ENCODE results near the gene EIF4E.

EIF4E gene

DNA sequence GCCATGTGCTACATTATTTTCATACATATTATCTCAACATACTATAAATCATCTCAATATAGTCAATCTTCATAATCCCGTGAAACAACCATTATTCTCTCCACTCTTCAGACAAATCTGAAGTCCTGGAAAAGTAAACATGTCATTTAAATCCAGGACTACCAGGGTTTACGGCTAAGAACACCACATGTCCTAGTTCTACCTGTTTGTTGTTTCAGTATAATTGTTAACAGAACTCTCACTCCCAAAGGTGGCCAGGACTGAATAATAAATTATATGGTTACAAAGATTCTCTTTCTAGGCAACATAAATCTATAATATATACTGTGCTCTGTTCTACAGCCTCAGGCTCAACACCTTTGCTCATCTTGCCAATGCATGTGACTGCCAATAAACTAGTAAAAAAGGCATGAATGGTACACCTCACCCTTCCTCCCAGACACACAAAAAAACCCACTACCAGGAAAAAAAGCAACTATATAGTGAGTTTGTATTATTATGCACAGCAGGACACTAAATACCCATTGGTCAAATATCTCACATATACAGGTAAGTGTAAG, 20.1 kb downstream of the EIF4E start:
- no peaks in the 10 kb centered on the region for H3K9me3 ChIP-seq (ENCODE audit: control insufficient read depth in 5 of 5, low read length in 5 of 5)
- peaks cover 0 to 5% (median 3%) of the 10 kb centered on the region in 5 donors for H3K4me1 ChIP-seq (ENCODE audit: control insufficient read depth in 5 of 5, insufficient read depth in 5 of 5, low read length in 5 of 5)
- H3K36me3 ChIP-seq (ENCODE audit: control insufficient read depth in 5 of 5, insufficient read depth in 5 of 5, low read length in 5 of 5) = no peaks in the 10 kb centered on the region
- no peak overlapping the region for H3K9ac ChIP-seq (ENCODE audit: low read length in 5 of 5)
- H3K27me3 ChIP-seq (ENCODE audit: control insufficient read depth in 5 of 5, insufficient read depth in 4 of 5, low read length in 5 of 5) = no peaks in the 10 kb centered on the region
- H3K4me3 ChIP-seq (ENCODE audit: low read depth in 1 of 5, low read length in 5 of 5) = no peak overlapping the region
- H3K27ac ChIP-seq (ENCODE audit: low read depth, low read length) = no peak overlapping the region

DNA sequence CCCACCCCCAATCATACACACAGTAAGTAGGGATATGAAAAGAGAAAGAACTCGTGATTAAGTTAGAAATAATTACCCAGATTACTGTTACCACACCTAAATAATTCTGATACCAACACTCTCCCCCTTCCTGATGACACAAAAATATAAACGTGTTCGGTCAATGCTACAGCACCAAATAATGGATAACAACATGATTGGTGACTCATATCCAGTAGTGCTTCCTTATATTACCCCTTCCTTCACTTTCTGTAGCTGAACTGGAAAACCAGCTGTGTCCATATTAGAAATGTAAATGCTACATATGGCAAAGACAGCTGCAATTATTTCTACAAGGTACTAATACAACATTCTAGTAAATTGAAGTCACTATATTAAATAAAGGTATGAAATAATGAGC, 20.8 kb downstream of the EIF4E start:
- Histone ChIP-seq H3K27me3 (ENCODE audit: control insufficient read depth in 5 of 5, insufficient read depth in 4 of 5, low read length in 5 of 5) (no peaks in the 10 kb centered on the region), H3K9me3 (ENCODE audit: control insufficient read depth in 5 of 5, low read length in 5 of 5) (no peaks in the 10 kb centered on the region), H3K36me3 (ENCODE audit: control insufficient read depth in 5 of 5, insufficient read depth in 5 of 5, low read length in 5 of 5) (no peaks in the 10 kb centered on the region), H3K27ac (ENCODE audit: low read depth, low read length) (no peak overlapping the region), H3K9ac (ENCODE audit: low read length in 5 of 5) (no peak overlapping the region), H3K4me1 (ENCODE audit: control insufficient read depth in 5 of 5, insufficient read depth in 5 of 5, low read length in 5 of 5) (peaks cover 0 to 5% (median 3%) of the 10 kb centered on the region in 5 donors), H3K4me3 (ENCODE audit: low read depth in 1 of 5, low read length in 5 of 5) (no peak overlapping the region)

DNA sequence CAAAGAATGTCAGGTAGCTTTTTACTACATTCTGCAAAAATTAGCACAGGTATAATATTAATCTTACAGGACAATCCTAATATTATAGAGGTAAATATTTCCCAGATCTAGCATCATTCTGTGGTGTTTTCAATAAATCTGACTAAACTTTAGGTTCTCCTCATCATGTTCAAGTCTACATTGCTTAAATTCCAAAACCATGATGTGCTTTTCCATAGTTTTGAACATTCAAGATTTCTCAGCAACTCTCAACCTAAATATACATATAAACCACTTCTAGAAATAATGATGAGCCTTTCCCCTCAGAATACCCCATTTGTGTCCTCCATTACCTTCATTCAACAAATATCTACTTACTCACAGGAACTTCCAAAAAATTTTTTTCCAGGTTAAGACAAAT, 23.1 kb downstream of the EIF4E start:
- Histone ChIP-seq H3K9me3 (ENCODE audit: control insufficient read depth in 5 of 5, low read length in 5 of 5) (no peaks in the 10 kb centered on the region), H3K27ac (ENCODE audit: low read depth, low read length) (no peak overlapping the region), H3K4me1 (ENCODE audit: control insufficient read depth in 5 of 5, insufficient read depth in 5 of 5, low read length in 5 of 5) (peaks cover 0 to 4% (median 3%) of the 10 kb centered on the region in 5 donors), H3K4me3 (ENCODE audit: low read depth in 1 of 5, low read length in 5 of 5) (no peak overlapping the region), H3K36me3 (ENCODE audit: control insufficient read depth in 5 of 5, insufficient read depth in 5 of 5, low read length in 5 of 5) (peaks cover 0 to 8% (median 8%) of the 10 kb centered on the region in 5 donors), H3K27me3 (ENCODE audit: control insufficient read depth in 5 of 5, insufficient read depth in 4 of 5, low read length in 5 of 5) (no peaks in the 10 kb centered on the region), H3K9ac (ENCODE audit: low read length in 5 of 5) (no peak overlapping the region)

DNA sequence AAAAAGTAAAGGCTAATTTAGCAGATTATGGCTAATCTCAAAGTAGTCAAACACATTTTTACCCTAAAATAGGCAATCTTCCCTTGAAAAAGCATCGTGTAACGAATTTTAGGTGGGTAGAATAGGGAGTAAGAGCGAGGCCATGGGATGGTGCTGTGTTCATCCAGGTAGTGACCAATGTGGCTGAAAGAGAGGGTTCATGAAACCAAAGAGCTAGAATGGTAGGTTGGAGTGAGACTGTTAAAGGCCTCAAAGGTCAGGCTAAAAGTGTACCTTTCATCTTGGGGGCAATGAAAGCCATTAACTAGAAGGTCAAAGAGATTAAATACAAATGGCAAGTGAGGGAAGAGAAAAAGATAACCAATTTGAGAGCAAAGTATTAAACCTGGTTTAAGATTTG, 23.6 kb downstream of the EIF4E start:
- no peak overlapping the region for H3K4me3 ChIP-seq (ENCODE audit: low read depth in 1 of 5, low read length in 5 of 5)
- no peaks in the 10 kb centered on the region for H3K27me3 ChIP-seq (ENCODE audit: control insufficient read depth in 5 of 5, insufficient read depth in 4 of 5, low read length in 5 of 5)
- no peaks in the 10 kb centered on the region for H3K4me1 ChIP-seq (ENCODE audit: control insufficient read depth in 5 of 5, insufficient read depth in 5 of 5, low read length in 5 of 5)
- H3K36me3 ChIP-seq (ENCODE audit: control insufficient read depth in 5 of 5, insufficient read depth in 5 of 5, low read length in 5 of 5) = peaks cover 0 to 12% (median 11%) of the 10 kb centered on the region in 5 donors
- no peak overlapping the region for H3K27ac ChIP-seq (ENCODE audit: low read depth, low read length)
- H3K9ac ChIP-seq (ENCODE audit: low read length in 5 of 5) = no peak overlapping the region
- H3K9me3 ChIP-seq (ENCODE audit: control insufficient read depth in 5 of 5, low read length in 5 of 5) = no peaks in the 10 kb centered on the region

DNA sequence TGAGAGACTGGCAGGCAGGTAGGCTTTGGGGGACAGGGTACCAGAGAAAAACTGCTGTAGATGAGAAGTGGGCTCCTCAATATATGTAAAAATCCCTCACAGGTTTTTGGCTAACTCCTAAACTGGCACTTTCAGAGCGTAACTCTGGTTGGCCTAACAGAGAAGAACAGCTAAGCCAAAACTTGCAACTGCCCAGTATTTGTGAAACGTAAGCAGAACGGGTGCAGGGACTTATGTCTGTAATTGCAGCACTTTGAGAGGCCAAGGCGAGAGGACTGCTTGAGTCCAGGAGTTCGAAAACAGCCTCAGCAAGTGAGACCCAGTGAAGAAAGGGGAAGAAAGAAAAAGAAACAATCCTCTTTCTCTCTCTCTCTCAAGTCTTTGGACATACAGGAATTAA, 25.0 kb downstream of the EIF4E start:
- Histone ChIP-seq H3K4me1 (ENCODE audit: control insufficient read depth in 5 of 5, insufficient read depth in 5 of 5, low read length in 5 of 5) (no peaks in the 10 kb centered on the region), H3K27ac (ENCODE audit: low read depth, low read length) (no peak overlapping the region), H3K9me3 (ENCODE audit: control insufficient read depth in 5 of 5, low read length in 5 of 5) (no peaks in the 10 kb centered on the region), H3K4me3 (ENCODE audit: low read depth in 1 of 5, low read length in 5 of 5) (no peak overlapping the region), H3K36me3 (ENCODE audit: control insufficient read depth in 5 of 5, insufficient read depth in 5 of 5, low read length in 5 of 5) (peaks cover 0 to 17% (median 11%) of the 10 kb centered on the region in 5 donors), H3K9ac (ENCODE audit: low read length in 5 of 5) (no peak overlapping the region), H3K27me3 (ENCODE audit: control insufficient read depth in 5 of 5, insufficient read depth in 4 of 5, low read length in 5 of 5) (no peaks in the 10 kb centered on the region)

DNA sequence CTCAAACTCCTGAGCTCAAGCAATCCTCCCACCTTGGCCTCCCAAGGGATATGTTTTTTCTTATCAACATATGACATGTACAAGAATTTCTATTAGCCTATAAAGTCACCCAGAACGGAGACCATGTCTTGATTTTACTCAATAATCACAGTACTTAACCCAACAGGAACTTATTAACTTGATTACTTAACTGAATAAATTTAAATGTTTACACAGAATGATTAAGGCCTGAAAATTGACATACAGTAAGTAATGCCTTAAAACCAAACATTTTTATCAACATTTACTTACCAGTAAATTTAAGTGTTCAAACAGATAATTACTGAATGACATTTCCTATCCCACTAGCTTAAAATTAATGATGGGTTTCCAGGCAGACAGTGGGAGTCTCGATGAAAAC, 25.4 kb downstream of the EIF4E start:
- Histone ChIP-seq H3K9me3 (ENCODE audit: control insufficient read depth in 5 of 5, low read length in 5 of 5) (no peaks in the 10 kb centered on the region), H3K27me3 (ENCODE audit: control insufficient read depth in 5 of 5, insufficient read depth in 4 of 5, low read length in 5 of 5) (no peaks in the 10 kb centered on the region), H3K4me3 (ENCODE audit: low read depth in 1 of 5, low read length in 5 of 5) (no peak overlapping the region), H3K4me1 (ENCODE audit: control insufficient read depth in 5 of 5, insufficient read depth in 5 of 5, low read length in 5 of 5) (no peaks in the 10 kb centered on the region), H3K27ac (ENCODE audit: low read depth, low read length) (no peak overlapping the region), H3K36me3 (ENCODE audit: control insufficient read depth in 5 of 5, insufficient read depth in 5 of 5, low read length in 5 of 5) (peaks cover 0 to 17% (median 11%) of the 10 kb centered on the region in 5 donors), H3K9ac (ENCODE audit: low read length in 5 of 5) (no peak overlapping the region)

DNA sequence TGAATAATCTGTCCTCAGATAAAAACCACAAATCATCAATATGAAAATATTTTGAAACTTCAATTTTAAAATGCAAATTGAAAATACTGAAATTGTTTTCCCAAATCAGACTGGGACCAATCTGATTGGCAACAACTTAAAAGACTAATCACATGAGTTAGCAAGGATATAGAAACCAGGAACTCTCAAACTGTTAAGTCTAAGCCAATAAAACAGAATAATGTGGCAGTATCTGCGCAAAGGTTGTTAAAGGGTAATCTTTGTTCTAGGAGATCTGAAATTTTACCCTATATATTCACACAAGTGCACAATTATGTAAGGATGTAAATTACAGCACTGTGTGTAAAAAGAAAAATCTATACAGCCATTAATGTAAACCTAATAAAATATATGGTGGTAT, 29.7 kb downstream of the EIF4E start:
- Histone ChIP-seq H3K4me3 (ENCODE audit: low read depth in 1 of 5, low read length in 5 of 5) (no peak overlapping the region), H3K4me1 (ENCODE audit: control insufficient read depth in 5 of 5, insufficient read depth in 5 of 5, low read length in 5 of 5) (no peaks in the 10 kb centered on the region), H3K36me3 (ENCODE audit: control insufficient read depth in 5 of 5, insufficient read depth in 5 of 5, low read length in 5 of 5) (peaks cover 4 to 29% (median 24%) of the 10 kb centered on the region in 5 donors), H3K27me3 (ENCODE audit: control insufficient read depth in 5 of 5, insufficient read depth in 4 of 5, low read length in 5 of 5) (no peaks in the 10 kb centered on the region), H3K9me3 (ENCODE audit: control insufficient read depth in 5 of 5, low read length in 5 of 5) (no peaks in the 10 kb centered on the region), H3K9ac (ENCODE audit: low read length in 5 of 5) (no peak overlapping the region), H3K27ac (ENCODE audit: low read depth, low read length) (no peak overlapping the region)

DNA sequence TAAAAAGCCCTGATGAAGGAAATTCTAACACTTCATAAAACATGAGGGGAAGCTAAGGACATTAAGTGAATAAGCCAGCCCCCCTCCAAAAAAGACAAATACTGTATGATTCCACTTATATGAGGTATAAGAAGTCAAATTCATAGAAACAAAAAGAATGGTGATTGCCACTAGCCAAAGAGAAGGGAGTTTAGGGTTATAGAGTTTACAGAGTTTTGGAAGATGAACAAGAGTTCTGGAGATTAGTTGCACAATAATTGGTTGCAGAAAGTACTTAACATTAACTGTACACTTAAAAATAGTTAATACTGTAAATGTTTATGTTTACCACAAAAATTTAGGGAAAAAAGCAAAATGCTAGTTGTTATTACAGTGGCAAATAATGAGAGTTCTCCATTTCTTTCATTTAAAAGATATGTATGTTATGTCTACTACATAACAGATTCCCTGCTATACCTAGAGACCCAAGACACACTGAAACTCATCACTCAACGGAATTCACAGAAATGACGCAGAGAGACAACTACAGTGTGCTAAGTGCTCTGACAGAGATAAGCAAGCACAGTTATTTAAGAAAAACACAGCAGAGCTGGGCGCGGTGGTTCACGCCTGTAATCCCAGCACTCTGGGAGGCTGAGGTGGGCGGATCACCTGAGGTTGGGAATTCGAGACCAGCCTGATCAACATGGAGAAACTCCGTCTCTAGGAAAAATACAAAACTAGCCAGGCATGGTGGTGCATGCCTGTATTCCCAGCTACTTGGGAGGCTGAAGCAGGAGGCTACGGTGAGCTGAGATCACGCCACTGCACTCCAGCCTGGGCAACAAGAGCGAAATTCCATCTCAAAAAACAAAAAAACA, 37.2 kb downstream of the EIF4E start:
- no peaks in the 10 kb centered on the region for H3K27me3 ChIP-seq (ENCODE audit: control insufficient read depth in 5 of 5, insufficient read depth in 4 of 5, low read length in 5 of 5)
- no peak overlapping the region for H3K27ac ChIP-seq (ENCODE audit: low read depth, low read length)
- H3K9me3 ChIP-seq (ENCODE audit: control insufficient read depth in 5 of 5, low read length in 5 of 5) = no peaks in the 10 kb centered on the region
- peaks cover 10 to 14% (median 13%) of the 10 kb centered on the region in 5 donors for H3K36me3 ChIP-seq (ENCODE audit: control insufficient read depth in 5 of 5, insufficient read depth in 5 of 5, low read length in 5 of 5)
- no peak overlapping the region for H3K4me3 ChIP-seq (ENCODE audit: low read depth in 1 of 5, low read length in 5 of 5)
- H3K4me1 ChIP-seq (ENCODE audit: control insufficient read depth in 5 of 5, insufficient read depth in 5 of 5, low read length in 5 of 5) = peaks cover 0 to 17% (median 0%) of the 10 kb centered on the region in 5 donors
- no peak overlapping the region for H3K9ac ChIP-seq (ENCODE audit: low read length in 5 of 5)

DNA sequence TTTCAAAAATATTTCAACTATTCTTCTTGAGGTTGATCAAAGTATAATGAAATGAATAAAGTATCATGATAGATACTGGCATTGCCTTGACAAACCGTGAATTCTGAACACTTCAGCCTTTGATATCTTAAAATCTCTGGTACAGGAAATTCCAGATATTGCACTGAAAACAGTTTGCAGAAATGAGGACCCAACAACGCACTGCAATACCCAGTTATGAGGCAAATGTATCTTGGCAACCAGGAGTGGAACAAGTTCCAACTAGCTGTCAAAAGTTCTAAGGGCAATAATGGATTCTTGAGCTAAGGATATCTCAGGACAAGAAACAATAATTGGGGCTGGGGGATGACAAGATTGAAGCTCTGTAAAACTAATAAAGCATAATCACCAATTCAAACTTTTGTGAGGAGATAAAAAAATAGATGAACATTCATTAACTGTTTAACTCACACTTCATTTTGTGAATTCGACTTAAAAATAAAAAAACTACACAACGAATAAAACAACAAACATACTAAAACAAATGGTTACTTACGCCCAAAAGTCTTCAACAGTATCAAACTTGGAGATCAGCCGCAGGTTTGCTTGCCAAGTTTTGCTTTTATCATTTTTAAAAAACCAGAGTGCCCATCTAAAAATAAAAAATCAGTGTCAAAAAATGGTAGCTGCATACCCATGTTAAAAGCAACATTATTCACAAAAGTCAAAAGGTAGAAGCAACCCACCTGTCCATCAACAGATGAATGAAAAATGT, 38.1 kb downstream of the EIF4E start:
- H3K4me1 ChIP-seq (ENCODE audit: control insufficient read depth in 5 of 5, insufficient read depth in 5 of 5, low read length in 5 of 5) = peaks cover 0 to 17% (median 0%) of the 10 kb centered on the region in 5 donors
- no peak overlapping the region for H3K9ac ChIP-seq (ENCODE audit: low read length in 5 of 5)
- no peaks in the 10 kb centered on the region for H3K27me3 ChIP-seq (ENCODE audit: control insufficient read depth in 5 of 5, insufficient read depth in 4 of 5, low read length in 5 of 5)
- H3K27ac ChIP-seq (ENCODE audit: low read depth, low read length) = no peak overlapping the region
- peaks cover 11 to 23% (median 21%) of the 10 kb centered on the region in 5 donors for H3K36me3 ChIP-seq (ENCODE audit: control insufficient read depth in 5 of 5, insufficient read depth in 5 of 5, low read length in 5 of 5)
- no peaks in the 10 kb centered on the region for H3K9me3 ChIP-seq (ENCODE audit: control insufficient read depth in 5 of 5, low read length in 5 of 5)
- H3K4me3 ChIP-seq (ENCODE audit: low read depth in 1 of 5, low read length in 5 of 5) = no peak overlapping the region

DNA sequence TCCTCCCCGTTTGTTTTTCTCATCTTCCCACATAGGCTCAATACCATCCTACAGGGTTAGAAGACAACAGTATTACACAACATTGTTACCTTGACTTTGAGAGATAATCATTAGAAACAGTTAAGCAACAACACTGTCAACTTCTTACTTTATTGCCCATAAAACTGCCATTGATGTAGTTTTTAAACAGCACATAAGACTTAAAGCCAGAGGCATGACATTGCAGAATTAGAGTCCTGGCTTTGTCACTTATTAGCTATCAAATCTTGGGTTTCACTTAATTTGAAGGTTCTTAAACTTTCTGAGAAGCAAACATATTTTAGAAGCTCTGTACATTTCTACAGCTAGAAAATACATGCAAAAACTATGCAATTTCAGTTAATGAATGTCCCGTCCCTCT, 41.8 kb downstream of the EIF4E start:
- no peak overlapping the region for H3K27ac ChIP-seq (ENCODE audit: low read depth, low read length)
- H3K9ac ChIP-seq (ENCODE audit: low read length in 5 of 5) = no peak overlapping the region
- peaks cover 0 to 14% (median 0%) of the 10 kb centered on the region in 5 donors for H3K4me1 ChIP-seq (ENCODE audit: control insufficient read depth in 5 of 5, insufficient read depth in 5 of 5, low read length in 5 of 5)
- peaks cover 17 to 45% (median 28%) of the 10 kb centered on the region in 5 donors for H3K36me3 ChIP-seq (ENCODE audit: control insufficient read depth in 5 of 5, insufficient read depth in 5 of 5, low read length in 5 of 5)
- no peaks in the 10 kb centered on the region for H3K27me3 ChIP-seq (ENCODE audit: control insufficient read depth in 5 of 5, insufficient read depth in 4 of 5, low read length in 5 of 5)
- no peak overlapping the region for H3K4me3 ChIP-seq (ENCODE audit: low read depth in 1 of 5, low read length in 5 of 5)
- no peaks in the 10 kb centered on the region for H3K9me3 ChIP-seq (ENCODE audit: control insufficient read depth in 5 of 5, low read length in 5 of 5)

All from subcutaneous abdominal adipose tissue (tissue), 5 donors.